MM.1S (cell line): ENCODE results near the gene PCDHGB1.

Source experiments
- CTCF ChIP-seq: fragments of 300-600 bp; sonication (generic); IDR thresholded peaks from 2 replicates; pipeline ENCODE4 v1.5.1; 2016; ENCODE audit warnings: antibody characterized with exemption, low read length, mixed read lengths
- EZH2 ChIP-seq: fragments of 300-600 bp; sonication (generic); optimal IDR thresholded peaks from 2 replicates; pipeline ENCODE3; 2017; ENCODE audit warnings: low read depth, mild to moderate bottlenecking, antibody characterized with exemption, low read length, mixed read lengths

GRCh38 chr5:141399555-141400258, 49.8 kb downstream of the PCDHGB1 start:
- no peak for TF ChIP-seq CTCF
- no peak for TF ChIP-seq EZH2
